Measurements from ENCODE around the gene ATP6V1G2.

The ATP6V1G2 gene

DNA sequence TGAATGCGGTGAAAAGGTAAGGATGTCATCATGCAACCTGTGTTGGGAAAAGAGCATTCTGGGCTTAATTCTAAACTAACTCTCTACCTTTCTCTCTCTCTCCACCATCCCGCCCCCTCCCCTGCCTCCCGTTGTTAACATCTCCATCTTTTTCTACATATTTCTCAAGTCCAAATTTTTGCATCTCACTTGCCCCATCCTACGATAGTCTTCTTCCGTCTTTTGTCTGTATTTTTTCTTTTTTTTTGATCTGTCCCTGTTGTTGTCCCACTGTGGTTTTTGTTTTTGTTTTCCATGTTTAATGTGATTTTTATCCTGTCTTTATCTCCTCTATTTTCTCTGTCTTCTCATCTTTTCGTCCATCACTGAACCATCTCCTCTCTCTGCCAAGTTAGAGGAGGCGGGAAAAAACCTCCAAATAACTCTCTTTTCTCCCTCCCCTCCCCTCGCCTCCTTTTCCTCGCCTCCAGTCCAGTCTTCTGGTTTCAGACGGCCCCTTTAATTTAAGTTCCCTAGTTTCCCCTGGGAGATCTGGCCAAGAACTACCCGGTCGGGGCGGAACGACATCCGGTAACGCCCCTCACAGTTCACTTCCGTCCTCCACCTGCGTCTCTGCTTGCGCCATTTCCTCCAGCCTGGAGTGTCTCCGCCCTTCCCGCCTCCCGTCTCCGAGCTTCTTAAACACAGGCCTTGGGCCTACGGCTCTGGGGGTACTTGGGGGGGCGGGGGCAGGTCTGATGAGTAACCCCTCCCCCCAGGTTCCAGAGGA is 734 bp upstream of the ATP6V1G2 start, which contains the start of gene NFKBIL1:
Gene NFKBIL1 (plus strand): TSS at position 651 of the 769 bp plus-strand sequence. CDS start 87 bp downstream, at position 738.
- DNase-seq (ENCODE audit: low read depth in 1 of 2, low spot score in 1 of 2) = peak; percentile 93 to 98
- Histone ChIP-seq H3K27me3 (ENCODE audit: insufficient read depth, poor library complexity, severe bottlenecking) (no peaks in the 10 kb centered on the region), H3K27ac (replicated peaks) (peak within 1 kb of the TSS; percentile 51), H3K4me3 (replicated peaks; ENCODE audit: insufficient read depth, low read length) (peak within 1 kb of the TSS; percentile 27)
- TF ChIP-seq SPI1 (IDR thresholded peaks at IDR 0.05; ENCODE audit: borderline replicate concordance, low read depth) = peak; percentile 85; the same call in 1 of the 2 replicates
- TF ChIP-seq, protein P1, sequence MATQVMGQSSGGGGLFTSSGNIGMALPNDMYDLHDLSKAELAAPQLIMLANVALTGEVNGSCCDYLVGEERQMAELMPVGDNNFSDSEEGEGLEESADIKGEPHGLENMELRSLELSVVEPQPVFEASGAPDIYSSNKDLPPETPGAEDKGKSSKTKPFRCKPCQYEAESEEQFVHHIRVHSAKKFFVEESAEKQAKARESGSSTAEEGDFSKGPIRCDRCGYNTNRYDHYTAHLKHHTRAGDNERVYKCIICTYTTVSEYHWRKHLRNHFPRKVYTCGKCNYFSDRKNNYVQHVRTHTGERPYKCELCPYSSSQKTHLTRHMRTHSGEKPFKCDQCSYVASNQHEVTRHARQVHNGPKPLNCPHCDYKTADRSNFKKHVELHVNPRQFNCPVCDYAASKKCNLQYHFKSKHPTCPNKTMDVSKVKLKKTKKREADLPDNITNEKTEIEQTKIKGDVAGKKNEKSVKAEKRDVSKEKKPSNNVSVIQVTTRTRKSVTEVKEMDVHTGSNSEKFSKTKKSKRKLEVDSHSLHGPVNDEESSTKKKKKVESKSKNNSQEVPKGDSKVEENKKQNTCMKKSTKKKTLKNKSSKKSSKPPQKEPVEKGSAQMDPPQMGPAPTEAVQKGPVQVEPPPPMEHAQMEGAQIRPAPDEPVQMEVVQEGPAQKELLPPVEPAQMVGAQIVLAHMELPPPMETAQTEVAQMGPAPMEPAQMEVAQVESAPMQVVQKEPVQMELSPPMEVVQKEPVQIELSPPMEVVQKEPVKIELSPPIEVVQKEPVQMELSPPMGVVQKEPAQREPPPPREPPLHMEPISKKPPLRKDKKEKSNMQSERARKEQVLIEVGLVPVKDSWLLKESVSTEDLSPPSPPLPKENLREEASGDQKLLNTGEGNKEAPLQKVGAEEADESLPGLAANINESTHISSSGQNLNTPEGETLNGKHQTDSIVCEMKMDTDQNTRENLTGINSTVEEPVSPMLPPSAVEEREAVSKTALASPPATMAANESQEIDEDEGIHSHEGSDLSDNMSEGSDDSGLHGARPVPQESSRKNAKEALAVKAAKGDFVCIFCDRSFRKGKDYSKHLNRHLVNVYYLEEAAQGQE (IDR thresholded peaks at IDR 0.05; ENCODE audit: insufficient replicate concordance, low read depth) = peak; percentile 21
- TF ChIP-seq, protein P2, sequence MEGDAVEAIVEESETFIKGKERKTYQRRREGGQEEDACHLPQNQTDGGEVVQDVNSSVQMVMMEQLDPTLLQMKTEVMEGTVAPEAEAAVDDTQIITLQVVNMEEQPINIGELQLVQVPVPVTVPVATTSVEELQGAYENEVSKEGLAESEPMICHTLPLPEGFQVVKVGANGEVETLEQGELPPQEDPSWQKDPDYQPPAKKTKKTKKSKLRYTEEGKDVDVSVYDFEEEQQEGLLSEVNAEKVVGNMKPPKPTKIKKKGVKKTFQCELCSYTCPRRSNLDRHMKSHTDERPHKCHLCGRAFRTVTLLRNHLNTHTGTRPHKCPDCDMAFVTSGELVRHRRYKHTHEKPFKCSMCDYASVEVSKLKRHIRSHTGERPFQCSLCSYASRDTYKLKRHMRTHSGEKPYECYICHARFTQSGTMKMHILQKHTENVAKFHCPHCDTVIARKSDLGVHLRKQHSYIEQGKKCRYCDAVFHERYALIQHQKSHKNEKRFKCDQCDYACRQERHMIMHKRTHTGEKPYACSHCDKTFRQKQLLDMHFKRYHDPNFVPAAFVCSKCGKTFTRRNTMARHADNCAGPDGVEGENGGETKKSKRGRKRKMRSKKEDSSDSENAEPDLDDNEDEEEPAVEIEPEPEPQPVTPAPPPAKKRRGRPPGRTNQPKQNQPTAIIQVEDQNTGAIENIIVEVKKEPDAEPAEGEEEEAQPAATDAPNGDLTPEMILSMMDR (IDR thresholded peaks at IDR 0.05; ENCODE audit: insufficient read depth, low read length) = no peak
- peak; percentile 100 for TF ChIP-seq GABPA (IDR thresholded peaks at IDR 0.05; ENCODE audit: low read depth)
- TF ChIP-seq POLR2AphosphoS5 (IDR thresholded peaks at IDR 0.05; ENCODE audit: low read depth) = peak; percentile 54; the same call in 1 of the 2 replicates

DNA sequence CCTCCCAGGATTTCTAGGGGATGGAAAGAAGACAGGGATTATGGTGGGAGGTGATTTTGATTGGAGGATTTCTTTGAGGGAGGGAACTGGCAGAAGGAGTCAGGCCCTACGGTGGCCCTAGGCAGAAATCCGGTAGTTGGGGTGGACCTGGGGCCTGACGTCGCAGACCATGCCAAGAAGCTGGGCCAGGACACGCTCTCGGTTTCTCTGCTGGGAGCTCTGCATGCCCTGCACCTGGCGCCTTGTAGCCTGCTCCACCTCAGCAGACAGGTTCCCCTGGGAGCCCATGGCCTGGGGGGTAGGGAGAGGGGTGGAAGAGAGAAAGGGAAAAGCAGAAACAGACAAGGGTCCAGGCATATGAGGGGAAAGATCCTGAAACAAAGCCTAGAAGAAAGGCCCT is 1.1 kb downstream of the ATP6V1G2 start:
- TF ChIP-seq, protein P2 (IDR thresholded peaks at IDR 0.05; ENCODE audit: insufficient read depth, low read length) = no peak
- no peak for TF ChIP-seq POLR2AphosphoS5 (IDR thresholded peaks at IDR 0.05; ENCODE audit: low read depth)
- TF ChIP-seq SPI1 (IDR thresholded peaks at IDR 0.05; ENCODE audit: borderline replicate concordance, low read depth) = no peak
- no peak for TF ChIP-seq GABPA (IDR thresholded peaks at IDR 0.05; ENCODE audit: low read depth)
- TF ChIP-seq, protein P1 (IDR thresholded peaks at IDR 0.05; ENCODE audit: insufficient replicate concordance, low read depth) = no peak
- Histone ChIP-seq H3K27ac (replicated peaks) (no peak overlapping the region), H3K27me3 (ENCODE audit: insufficient read depth, poor library complexity, severe bottlenecking) (no peaks in the 10 kb centered on the region), H3K4me3 (replicated peaks; ENCODE audit: insufficient read depth, low read length) (no peak overlapping the region)
- no peak for DNase-seq (ENCODE audit: low read depth in 1 of 2, low spot score in 1 of 2)

DNA sequence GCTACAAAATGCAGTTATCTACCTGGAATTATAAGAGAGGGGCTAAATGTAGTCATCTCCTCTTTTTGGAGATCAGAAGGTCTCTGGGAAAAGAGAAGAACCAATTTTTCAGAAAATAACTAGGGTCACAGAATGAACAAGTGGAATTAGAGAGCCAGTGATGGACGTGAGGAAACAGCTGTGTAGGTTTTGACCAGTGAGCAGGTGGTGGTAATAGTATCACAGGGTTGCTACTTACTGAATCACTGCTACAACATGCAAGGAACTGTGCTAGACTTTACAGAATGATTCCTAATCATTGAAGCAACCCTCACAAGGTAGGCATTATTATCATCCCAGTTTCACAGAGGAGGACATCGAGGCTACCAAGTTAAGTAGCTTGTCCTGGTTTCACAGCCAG is 1.7 kb downstream of the ATP6V1G2 start:
- no peak overlapping the region for H3K27ac ChIP-seq (replicated peaks)

More for the DNA sequence above, 1.7 kb downstream of the ATP6V1G2 start:
- no peak for DNase-seq (ENCODE audit: low read depth in 1 of 2, low spot score in 1 of 2)
- TF ChIP-seq, protein P1 (IDR thresholded peaks at IDR 0.05; ENCODE audit: insufficient replicate concordance, low read depth) = no peak
- TF ChIP-seq GABPA (IDR thresholded peaks at IDR 0.05; ENCODE audit: low read depth) (no peak), POLR2AphosphoS5 (IDR thresholded peaks at IDR 0.05; ENCODE audit: low read depth) (no peak), SPI1 (IDR thresholded peaks at IDR 0.05; ENCODE audit: borderline replicate concordance, low read depth) (no peak)
- TF ChIP-seq, protein P2 (IDR thresholded peaks at IDR 0.05; ENCODE audit: insufficient read depth, low read length) = no peak
- Histone ChIP-seq H3K4me3 (replicated peaks; ENCODE audit: insufficient read depth, low read length) (no peak overlapping the region), H3K27me3 (ENCODE audit: insufficient read depth, poor library complexity, severe bottlenecking) (no peaks in the 10 kb centered on the region)
